Measurements from ENCODE around the gene MEIS1.

- no peak for TF ChIP-seq CTCF (IDR thresholded peaks at IDR 0.05)
- no peak for TF ChIP-seq POLR2A (IDR thresholded peaks at IDR 0.05)
Observed at GRCh38 chr2:66478731-66479316, 43.9 kb downstream of the MEIS1 start.
